GM18858 (cell line): ENCODE results near the gene GABARAP.

ENCODE experiments used
- ATAC-seq: cut with Tn5 transposase; IDR thresholded peaks from one replicate; pipeline ENCODE4 v1.9.1; 2021; ENCODE audit not compliant: unreplicated experiment

The GABARAP gene

DNA sequence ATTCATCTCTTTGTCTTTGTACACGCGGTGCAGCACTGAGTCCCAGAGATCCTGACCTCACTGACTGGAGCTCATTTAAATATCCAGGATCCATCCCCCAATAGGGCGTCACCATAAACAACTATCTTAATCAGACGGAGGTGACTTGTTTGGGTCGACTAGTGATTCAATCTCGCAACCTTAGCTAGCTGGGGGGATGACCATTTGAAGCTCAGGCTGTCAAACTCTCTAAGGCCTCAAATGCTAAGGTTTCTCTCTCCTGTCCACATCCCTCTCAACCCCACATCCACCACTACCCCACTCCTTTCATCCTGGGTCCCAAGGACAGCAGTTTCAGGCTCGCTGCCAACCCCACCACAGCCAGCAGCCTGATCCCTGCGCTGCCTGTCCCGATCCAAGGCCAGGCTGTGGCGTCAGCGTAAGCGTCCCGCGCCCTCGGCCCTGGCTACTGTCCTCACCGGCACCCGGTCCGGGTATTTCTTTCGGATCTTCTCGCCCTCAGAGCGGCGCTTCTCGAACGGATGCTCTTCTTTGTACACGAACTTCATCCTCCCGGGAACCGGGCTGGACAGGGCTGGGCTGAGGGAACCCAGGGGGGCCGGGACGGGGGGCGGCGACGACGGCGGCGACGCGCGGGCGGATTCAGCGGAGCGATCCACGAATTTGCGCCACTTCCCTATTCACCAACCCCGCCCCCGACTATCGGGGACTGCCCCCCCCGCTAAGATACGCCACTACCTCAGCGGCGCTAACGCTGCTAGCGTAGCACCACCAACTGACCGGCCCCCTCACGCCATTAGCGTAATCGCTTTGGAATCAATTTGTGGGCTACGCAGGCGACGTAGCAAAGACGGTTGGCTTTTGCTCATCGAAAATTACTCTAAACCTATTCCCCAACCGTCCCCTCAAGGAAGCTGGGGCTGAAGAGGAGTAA is at the start of gene GABARAP:
GABARAP (minus strand) TSS at position 667 of the 934 bp plus-strand sequence; CDS start at position 548, 119 bp downstream.
- no peak for ATAC-seq

DNA sequence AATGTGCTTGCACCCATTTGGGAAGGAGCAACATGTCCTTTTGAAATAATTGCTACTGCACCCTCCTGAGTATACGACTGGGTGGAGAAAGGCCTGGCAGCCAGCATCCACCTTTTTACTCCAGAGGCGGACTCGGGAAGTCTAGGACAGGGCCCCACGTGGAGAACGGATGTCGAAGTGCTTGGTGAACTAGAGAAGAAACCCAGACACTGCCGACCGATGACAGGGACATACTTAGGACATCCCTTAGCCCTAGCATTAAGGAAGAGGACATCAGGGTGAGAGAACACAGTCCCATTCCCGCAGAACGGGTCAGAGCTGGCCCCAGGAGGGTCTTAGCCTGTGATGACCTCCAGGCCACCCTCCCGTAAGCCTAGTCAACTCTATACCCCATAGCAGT is 48.4 kb upstream of the GABARAP start:
- no peak for ATAC-seq

DNA sequence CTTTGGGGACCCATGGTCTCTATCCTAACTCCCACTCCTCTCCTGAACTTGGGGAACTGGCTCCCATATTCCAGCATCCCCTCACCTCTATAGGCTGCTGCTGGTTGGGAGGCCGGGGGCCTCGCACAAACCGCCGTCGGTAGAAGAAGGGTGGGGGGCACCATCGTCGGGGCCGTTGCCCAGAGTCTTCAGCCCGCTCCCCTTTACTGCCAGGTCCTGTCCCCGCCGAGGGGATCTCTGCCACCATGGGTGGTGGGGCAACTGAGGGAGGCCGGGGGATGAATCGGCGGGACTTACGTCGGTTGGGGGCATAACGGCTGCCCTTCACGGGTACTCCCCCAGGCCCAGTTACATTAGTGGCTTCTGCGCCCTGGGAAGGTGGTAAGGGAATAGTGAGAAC is 47.9 kb upstream of the GABARAP start:
- no peak for ATAC-seq

DNA sequence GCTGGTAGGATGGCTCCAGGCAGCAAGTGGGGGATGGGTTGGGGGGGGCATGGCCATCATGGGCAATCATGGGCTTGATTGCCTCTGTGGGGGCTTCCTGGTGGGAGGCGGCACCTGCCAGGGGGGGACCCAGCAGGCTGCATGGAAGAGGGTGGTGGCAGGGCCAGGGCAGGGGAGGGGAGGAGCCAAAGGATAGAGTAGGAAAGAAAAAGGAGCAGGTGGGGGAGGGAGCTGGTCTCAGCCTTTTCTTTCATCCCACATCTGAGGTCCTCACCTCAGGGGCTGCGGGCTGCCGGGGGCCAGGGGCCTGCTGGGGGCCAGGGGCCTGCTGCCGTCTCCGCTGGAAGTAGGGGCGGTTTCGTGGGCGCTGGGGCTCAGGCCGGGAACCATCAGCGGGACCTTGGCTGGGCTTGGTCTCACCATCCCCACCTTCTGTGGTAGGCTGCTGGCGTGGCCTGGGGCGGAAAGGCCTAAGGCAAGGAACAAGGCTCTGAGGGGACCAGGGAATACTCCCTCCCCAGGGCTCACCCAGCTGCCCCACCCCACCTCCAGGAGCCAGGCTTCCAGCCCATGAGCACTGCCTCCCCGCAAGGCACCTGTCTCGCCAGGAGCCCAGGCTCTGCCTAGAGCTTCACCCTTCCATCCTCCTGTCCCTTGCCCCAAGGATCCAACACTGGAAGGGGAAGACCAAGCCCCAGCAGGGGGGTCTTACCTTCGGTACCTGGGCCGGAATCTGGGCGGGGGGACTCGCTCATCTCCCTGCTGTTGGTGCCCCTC is 47.2 kb upstream of the GABARAP start:
- ATAC-seq, result no peak

DNA sequence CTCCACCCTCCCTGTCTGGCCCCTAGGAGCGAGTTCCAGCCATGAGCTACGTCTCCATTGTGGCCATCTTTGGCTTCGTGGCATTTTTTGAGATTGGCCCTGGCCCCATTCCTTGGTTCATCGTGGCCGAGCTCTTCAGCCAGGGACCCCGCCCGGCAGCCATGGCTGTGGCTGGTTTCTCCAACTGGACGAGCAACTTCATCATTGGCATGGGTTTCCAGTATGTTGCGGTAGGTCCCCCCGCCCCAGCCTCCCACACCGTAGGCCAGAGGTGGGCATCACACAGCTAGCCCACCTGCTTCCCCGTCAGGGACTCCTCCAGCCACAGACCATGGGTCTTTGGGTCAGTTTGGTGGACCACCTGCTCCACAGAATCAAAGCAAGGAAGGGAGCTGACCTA is 43.4 kb upstream of the GABARAP start:
- ATAC-seq, result no peak

DNA sequence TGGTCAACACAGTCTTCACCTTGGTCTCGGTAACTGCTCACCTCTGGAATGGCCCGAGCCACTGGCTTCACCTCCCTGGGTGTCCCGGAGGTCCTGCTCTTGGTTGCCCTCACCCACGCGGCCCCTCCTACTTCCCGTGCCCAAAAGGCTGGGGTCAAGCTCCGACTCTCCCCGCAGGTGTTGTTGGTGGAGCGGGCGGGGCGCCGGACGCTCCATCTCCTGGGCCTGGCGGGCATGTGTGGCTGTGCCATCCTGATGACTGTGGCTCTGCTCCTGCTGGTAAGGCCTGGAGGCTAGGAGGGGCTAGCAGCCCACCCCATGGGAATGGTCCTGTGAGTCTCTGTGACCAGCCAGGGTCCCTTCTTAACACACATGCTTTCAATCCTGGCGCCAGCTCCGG is 42.7 kb upstream of the GABARAP start:
- no peak for ATAC-seq

DNA sequence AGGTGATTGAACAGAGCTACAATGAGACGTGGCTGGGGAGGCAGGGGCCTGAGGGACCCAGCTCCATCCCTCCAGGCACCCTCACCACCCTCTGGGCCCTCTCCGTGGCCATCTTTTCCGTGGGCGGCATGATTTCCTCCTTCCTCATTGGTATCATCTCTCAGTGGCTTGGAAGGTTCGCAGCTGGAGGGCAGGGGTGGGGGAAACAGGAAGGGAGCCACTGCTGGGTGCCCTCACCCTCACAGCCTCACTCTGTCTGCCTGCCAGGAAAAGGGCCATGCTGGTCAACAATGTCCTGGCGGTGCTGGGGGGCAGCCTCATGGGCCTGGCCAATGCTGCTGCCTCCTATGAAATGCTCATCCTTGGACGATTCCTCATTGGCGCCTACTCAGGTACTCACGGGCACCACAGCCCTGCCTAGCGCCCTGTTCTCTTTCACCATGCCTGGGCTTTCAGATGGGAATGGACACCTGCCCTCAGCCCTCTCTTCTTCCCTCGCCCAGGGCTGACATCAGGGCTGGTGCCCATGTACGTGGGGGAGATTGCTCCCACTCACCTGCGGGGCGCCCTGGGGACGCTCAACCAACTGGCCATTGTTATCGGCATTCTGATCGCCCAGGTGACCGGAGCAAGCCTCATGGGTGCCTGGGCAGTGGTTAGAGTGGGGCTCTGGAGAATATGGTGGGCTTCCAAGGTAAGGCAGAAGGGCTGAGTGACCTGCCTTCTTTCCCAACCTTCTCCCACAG is 41.4 kb upstream of the GABARAP start:
- no peak for ATAC-seq

DNA sequence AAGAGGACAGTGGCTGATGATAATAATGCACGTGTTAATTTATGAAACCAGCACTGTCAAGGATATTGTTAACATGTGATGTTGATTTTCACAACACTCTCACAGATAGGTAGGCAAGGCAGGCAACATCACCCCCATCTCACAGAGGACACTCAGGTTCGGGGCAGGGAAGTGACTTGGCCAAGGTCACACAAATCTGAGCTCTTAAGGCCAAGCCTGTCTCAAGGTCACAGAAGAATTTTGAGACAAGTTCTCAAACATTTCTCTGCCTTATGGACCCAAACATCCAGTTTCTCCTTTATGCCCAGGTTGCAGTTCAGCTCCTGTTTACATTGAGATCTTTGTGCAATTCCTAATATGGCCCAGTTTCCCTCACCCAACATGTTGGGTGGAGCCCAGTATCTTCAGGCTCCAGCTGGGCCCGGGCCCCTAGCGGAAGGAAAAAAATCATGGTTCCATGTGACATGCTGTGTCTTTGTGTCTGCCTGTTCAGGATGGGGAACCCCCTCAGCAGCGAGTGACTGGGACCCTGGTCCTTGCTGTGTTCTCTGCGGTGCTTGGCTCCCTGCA is 40.6 kb upstream of the GABARAP start:
- ATAC-seq, result no peak

DNA sequence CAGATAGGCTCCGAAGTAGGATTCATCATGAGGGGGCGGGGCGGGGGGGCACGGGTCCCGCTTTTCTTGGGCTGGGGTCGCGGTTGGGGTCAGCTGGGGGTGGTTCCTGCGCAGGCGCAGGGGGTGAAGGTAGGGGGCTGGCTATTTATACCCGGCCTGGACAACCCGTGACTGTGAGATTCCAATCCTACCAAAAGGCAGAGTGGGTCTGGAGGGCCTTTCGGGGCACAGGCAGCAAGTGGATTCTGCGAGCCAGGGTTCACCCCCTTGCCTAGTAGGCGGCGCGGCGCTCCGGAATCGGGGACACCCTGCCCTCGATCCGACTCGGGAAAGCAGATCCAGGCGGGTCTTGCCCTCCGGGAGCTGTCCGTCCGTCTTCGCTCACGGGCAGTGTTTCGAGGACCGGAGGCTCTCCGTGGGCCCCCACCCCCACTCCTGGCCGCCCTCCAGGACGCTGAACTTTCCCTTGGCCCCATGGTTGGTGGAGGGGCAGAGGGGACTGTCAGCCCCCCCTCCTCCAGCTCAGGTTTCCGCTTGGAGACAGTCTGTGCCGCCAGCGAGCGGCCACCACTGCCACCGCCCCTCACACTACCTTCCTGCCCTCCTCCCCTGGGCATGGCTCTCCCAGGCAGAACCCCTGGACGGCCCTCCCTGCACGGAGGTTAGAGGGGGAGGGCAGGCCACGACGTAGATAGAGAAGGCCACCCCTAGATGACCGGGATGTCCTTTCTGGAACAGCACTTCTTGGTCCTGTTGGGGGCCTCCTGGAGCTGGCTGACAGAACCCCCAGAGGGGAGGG is 39.9 kb upstream of the GABARAP start:
- no peak for ATAC-seq

DNA sequence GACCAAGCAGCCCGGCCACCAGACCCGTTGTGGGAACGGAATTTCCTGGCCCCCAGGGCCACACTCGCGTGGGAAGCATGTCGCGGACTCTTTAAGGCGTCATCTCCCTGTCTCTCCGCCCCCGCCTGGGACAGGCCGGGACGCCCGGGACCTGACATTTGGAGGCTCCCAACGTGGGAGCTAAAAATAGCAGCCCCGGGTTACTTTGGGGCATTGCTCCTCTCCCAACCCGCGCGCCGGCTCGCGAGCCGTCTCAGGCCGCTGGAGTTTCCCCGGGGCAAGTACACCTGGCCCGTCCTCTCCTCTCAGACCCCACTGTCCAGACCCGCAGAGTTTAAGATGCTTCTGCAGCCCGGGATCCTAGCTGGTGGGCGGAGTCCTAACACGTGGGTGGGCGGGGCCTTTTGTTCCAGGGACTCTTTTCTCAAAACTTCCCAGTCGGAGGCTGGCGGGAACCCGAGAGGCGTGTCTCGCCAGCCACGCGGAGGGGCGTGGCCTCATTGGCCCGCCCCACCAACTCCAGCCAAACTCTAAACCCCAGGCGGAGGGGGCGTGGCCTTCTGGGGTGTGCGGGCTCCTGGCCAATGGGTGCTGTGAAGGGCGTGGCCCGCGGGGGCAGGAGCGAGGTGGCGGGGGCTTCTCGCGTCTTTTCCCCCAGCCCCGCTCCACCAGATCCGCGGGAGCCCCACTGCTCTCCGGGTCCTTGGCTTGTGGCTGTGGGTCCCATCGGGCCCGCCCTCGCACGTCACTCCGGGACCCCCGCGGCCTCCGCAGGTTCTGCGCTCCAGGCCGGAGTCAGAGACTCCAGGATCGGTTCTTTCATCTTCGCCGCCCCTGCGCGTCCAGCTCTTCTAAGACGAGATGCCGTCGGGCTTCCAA is 39.1 kb upstream of the GABARAP start, which contains the start of gene SLC2A4:
SLC2A4 (plus strand) TSS at position 645 of the 879 bp plus-strand sequence; CDS start at position 862, 217 bp downstream.
- no peak for ATAC-seq

DNA sequence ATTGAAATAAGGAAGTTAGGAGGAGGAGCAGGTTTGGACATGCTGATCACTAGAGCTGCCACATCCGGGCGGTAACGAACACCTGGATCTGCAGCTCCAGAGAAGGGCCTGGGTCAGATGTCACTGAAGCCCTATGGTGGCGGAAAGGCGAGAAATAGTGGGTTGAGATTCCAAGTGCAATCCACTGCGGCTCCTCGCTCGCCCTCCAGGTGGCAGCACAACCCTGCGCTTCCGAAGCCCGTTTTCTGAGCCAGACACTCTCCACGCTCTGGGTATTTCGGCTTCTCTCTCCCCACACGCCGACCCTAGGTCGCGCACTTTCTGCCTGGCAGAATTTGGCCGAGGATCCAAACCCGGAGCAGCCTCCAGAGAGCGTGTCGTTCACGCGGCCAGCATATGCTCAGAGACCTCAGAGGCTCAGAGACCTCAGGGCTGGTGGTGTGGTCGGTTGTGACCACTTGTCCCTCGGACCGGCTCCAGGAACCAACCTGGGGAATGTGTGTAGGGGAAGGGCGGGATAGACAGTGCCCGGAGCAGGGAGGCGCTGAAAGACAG is 38.3 kb upstream of the GABARAP start:
- ATAC-seq, result no peak

DNA sequence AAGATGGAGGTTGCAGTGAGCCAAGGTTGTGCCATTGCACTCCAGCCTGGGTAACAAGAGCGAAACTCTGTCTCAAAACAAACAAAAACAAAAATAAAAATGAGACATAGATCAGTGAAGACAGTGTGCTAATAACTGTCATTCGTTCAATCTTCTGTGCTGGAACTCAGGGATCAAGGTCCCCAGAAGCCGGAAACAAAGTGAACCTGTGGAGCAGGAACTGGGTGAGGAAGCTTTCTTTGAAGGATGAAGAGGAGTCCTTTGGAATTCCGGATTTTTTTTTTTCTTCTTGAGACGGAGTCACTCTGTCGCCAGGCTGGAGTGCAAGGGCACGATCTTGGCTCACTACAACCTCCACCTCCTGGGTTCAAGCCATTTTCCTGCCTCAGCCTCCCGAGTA is 37.2 kb upstream of the GABARAP start:
- no peak for ATAC-seq

DNA sequence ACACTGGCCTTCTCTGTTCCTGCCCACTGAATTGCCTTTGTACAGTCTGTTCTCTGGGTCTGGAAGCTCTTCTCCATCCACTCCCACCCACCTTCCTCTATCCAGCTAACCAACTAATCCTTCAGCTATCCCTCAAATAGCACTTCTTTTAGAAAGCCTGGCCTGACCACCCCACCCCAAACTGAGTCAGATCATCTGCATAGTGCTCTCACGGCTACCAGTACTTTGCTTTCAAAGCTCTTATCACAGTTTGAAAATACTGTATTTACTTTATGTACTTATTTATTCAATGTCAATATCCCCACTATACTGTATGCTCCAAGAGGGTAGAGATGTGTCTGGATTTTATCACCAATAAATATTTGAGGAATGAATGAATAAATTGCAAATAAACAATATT is 24.5 kb upstream of the GABARAP start:
- ATAC-seq, result no peak

DNA sequence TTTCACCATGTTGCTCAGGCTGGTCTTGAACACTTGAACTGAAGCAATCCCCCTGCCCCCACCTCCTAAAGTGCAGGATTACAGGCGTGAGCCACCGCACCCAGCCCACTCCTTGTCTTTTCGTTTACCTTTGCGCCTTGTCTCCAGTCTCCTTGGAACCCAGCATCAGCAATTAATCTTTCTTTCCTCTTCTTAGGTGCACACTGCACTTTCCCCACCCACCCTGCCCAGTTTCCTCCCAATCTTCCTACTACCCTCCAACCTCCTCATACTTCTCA is 21.5 kb upstream of the GABARAP start:
- no peak for ATAC-seq

DNA sequence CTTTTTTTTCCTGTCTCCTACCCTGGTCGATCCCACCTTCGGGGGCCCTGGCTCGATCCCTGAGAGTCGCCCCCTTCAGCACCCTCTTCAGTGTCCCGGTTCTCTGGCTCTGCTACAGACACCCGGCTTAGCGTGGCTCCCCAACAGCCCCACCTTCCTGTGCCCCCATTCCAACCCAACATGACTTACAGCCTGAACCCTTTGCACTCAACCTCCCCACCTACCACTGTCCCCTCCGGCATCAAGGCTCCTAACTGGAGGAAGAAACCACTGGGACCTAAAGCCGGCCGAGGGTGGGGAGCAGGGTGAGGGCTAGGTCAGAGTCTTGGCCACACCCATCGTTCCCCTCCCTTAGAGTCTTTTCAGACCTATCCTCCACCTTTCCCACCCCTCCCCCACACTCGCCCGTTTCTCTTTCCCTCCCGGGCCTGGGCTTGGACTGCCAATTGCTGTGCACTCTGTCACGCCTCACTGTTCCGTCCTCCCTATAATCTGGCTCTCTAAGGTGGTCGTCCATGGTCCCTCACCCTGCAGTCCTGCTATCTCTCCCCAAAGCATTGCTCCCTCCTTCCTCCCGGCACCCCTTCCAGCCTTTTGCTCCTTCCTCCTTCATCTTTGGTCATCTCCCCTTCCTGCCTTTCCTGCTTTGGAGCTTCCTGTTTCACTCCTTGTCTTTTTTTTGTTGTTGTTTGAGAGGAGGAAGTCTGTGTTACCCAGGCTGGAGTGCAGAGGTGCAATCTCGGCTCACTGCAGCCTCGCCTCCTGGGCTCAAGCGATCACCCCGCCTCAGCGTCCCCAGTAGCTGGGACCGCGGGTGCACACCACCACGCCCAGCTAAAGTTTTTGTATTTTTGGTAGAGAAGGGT is 20.9 kb upstream of the GABARAP start:
- no peak for ATAC-seq

DNA sequence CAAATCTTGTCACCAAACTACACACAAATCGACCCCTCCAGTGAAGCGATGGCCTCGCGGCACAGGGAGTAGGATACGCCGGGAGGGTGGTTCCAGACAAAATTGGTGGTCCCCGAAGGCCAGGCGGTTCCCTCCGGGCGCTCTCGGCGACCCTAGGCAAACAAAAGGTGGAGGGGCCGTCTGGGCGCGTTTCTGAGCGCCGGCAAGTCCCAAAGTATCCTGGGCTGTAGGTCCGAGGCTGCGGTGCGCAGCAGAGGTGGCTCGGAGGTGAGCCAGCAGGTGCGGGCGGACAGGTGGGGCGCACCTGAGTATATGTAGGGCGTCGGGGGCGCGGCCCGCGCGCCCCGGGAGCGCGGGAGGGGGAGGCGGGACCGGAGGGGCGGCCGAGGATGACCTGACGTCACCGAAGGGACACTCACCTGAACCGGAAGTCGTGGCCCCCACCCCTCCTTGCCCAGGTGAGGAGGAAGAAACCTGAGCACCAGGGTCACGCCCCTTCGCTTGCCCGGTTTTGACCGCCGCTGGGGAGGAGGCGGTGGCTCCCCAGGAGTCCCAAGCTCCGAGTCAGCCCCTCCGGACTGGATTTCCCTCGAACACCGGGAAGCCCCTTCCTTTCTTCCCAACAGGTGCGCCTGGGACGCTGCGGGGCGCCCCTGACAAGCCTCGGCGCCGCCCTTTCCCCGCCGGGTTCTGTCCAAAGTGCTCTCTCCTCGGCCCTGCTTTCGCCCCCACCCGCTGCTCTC is 20.1 kb upstream of the GABARAP start, which contains the start of gene CLDN7:
CLDN7 (minus strand) TSS at position 287 of the 743 bp plus-strand sequence. CDS start 435 bp downstream, outside the sequence.
- no peak for ATAC-seq
